AML-193 (cell line): Measurements from ENCODE around the gene ERCC2.
"Not testable (repeated sequence)": the region's sequence is repeated elsewhere in the genome, so short reads cannot be mapped to it uniquely, and the experiment has no call there.

ENCODE experiments used
- DNase-seq, 2 experiments: peaks; one replicate each; lab custom pipeline; 2025; lab: John Stamatoyannopoulos, UW

Gene ERCC2

GRCh38 chr19:45354241-45354842 lies 16.0 kb downstream of the ERCC2 start:
- DNase-seq: no peak

GRCh38 chr19:45352914-45353796 lies 17.2 kb downstream of the ERCC2 start:
- no peak for DNase-seq

GRCh38 chr19:45352471-45352870 lies 17.9 kb downstream of the ERCC2 start:
- no peak for DNase-seq

DNA sequence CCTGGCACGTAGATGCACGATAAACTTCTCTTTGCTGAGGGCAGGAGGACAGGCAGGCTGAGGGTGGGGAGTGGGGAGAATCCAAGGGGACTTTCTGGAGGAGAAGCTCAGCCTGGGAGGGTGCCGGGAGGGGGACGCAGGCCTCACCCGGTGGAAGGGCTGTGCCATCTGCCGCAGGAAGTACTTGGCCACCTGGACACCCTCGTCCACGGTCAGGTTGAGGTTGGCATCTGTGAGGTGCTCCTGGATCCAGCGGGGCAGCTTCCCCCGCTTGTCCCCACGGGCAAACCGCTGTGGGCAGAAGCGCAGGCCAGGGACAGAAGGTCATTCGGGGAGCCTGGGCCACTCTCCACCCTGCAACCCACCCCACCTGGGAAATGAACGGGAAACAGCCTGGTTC lies 18.3 kb downstream of the ERCC2 start:
- no peak for DNase-seq

GRCh38 chr19:45351401-45351952 lies 18.9 kb downstream of the ERCC2 start:
- no peak for DNase-seq

DNA sequence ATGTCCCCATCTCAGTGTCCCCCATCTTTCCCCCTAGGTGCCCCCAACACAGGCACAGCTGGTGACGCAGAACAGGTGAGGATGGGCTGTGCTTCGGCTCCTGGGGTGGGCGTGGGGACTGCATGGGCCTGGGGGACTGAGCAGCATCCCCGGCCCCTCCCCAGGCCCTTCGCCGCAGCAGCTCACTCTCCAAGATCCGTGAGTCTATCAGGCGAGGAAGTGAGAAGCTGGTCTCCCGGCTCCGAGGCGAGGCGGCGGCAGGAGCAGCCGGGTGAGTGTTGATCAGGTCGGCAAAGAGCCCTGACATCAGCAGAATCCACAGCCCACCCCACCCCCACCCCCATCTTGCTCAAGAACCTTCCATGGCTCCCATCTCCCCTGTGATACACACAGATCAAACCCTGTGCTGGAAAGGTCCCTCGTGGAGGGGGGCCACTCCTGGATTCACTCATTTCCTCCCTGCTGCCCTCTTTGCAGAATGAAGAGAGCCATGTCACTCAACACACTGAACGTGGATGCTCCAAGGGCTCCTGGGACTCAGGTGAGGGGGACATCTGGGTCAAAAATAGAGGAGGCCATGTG lies 19.8 kb downstream of the ERCC2 start:
- DNase-seq: no peak

DNA sequence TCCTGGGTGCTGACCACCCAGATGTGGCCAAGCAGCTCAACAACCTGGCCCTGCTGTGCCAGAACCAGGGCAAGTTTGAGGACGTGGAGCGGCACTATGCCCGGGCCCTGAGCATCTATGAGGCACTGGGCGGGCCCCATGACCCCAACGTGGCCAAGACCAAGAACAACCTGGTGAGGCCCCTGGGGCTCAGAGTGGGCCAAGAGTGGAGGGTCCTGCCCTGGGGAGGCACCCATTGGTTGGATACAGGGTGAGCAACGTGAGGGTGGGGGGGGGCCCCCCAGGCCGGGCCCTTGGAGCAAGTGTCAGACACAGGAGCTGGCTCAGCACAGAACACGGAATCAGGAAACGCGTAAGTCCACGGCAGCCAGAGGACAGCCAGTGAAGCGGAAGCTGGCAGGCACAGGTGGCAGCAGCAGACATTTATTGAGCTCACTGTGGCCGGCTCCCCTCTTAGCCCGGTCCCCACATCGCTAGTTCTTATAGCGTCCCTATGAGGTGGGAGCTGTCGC lies 20.9 kb downstream of the ERCC2 start:
- DNase-seq: no peak

GRCh38 chr19:45349126-45349415 lies 21.3 kb downstream of the ERCC2 start:
- no peak for DNase-seq

- DNase-seq: no peak
Measured at GRCh38 chr19:45348367-45349125, 21.8 kb downstream of the ERCC2 start.

GRCh38 chr19:45347570-45348366 lies 22.6 kb downstream of the ERCC2 start:
- no peak for DNase-seq

DNA sequence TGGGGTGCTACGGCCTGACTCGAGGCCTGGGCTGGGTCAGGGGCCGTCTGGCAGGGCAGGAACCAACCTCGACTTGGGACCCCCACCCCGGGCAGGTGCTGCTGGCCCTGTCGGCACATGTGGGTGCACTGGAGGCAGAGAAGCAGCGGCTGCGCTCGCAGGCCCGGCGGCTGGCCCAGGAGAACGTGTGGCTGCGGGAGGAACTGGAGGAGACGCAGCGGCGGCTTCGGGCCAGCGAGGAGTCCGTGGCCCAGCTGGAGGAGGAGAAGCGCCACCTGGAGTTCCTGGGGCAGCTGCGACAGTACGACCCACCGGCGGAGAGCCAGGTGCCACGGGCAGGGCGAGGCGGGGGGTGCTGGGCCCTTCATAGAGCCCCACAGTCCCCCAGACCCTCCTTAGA lies 23.9 kb downstream of the ERCC2 start:
- DNase-seq: no peak

DNA sequence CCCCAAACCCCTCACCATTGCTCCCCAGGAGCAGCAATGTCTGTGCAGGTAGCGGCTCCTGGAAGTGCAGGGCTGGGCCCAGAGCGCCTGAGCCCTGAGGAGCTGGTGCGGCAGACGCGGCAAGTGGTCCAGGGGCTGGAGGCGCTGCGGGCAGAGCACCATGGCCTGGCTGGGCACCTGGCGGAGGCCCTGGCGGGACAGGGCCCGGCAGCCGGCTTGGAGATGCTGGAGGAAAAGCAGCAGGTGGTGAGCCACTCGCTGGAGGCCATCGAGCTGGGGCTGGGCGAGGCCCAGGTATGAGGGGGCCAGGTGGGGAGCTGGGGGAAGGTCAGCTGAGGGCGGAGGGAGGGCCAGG lies 24.9 kb downstream of the ERCC2 start:
- DNase-seq: no peak

DNA sequence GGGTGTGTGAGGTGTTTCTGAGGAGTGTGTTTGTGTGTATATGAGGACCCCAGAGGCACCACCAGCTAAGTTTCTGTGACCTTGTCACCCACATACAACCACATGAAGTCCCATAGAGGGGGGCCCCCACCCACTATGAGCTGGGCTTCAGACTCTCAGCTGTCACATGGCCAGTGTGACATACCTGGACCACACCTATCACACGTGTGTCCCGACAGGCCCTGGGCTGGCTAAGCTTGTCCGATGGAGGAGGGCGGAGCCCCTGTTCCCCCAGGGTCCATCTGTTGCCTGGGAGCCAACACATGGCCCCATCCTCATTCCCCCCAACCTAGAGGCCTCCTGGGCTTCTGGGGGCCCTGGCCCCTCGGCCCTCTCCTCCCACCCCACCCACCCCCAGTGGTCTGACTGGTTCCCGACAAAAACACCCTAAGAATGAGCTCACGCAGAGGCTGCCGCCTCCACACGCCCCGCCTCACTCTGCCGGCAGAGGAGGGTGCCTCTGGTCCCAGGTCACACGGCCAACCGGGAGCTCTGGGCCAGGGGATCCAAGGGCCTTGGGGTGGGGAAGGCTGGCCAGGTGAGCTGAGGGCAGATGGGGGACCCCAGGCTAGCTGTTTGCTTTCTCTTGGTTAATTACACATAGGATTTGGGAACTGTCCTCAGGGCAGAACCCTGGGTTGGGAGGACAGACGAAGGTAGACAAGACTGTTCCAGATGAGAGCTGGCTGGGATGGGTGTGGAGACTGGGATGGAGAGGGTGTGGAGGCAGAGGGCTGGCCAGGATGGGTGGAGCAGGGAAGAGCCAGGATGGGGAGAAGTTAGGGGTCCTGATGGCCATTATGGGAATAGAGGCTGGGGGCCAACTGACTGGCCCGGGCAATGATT lies 25.5 kb downstream of the ERCC2 start:
- DNase-seq: no peak

DNA sequence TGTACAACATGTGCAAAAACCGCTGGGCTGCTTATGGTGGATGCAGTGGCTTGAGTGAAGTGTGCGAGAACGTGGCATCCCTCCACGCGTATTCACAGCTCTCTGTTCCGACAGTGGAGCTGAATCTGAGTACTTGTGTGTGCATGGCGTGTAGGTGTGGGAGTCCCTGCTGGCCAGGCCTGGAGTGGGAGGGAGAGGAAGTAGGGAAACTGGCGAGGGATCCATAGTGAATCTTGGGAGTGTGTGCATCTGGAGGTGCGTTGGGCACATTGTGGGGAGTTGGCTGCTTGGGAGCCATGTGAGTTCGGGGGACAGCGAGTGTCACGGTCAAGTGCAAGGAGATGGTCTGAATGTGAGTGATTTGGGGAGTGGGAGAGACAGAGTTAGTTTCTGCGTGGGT lies 27.5 kb downstream of the ERCC2 start:
- DNase-seq: no peak

GRCh38 chr19:45340899-45341453 lies 29.4 kb downstream of the ERCC2 start:
- no peak for DNase-seq

GRCh38 chr19:45340232-45340898 lies 30.0 kb downstream of the ERCC2 start, which contains the start of gene KLC3:
Gene KLC3 (plus strand): TSS chr19:45340750. CDS start chr19:45345542, 4,792 bp downstream.
- DNase-seq: no peak

DNA sequence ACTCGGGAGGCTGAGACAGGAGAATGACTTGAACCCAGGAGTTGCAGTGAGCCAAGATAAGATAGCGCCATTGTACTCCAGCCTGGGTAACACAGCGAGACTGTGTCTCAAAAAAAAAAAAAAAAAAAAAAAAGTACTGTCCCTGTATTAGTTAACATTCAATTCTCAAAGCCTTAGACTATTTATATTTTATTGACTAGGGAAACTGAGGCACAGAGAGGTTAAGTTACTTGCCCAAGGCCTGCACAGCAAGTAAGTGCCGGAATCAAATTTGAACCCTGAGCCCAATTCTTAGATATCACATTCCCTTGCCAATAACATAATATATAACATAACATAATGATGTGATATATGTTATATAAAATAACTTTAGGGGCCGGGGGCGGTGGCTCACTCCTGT lies 30.7 kb downstream of the ERCC2 start:
- DNase-seq: no peak

- no peak for DNase-seq
Measured at GRCh38 chr19:45336696-45337251, 33.6 kb downstream of the ERCC2 start.

DNA sequence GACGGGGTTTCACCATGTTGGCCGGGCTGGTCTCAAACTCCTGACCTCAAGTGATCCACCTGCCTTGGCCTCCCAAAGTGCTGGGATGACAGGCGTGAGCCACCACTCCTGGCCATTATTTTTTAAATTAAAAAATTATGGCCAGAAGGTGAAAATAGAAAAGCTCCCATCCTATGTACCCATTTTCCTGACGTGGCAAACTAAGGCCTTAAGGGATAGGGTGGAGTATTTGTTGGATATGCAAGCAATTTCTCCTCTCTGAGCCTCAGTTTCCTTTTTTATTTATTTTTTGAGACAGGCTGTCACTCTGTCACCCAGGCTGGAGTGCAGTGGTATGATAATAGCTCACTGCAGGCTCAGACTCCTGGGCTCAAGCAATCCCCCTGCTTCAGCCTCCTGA lies 35.5 kb downstream of the ERCC2 start:
- not testable (repeated sequence) for DNase-seq
